H9 (cell line): Measurements from ENCODE around the gene SCP2. TPM values are rescaled to one million over a fixed set of nuclear protein-coding genes. Genes with fewer than 3 reads are reported as not detected.
"Not testable (repeated sequence)": the region's sequence is repeated elsewhere in the genome, so short reads cannot be mapped to it uniquely, and the experiment has no call there.

Experiments
- DNase-seq: peaks from one replicate; pipeline ENCODE4 v3.0.0-alpha.2; 2017
- H2AFZ ChIP-seq: one replicate; pipeline ENCODE4 v1.6.1; 2013; ENCODE audit warnings: mild to moderate bottlenecking, low read length, control low read depth, moderate library complexity
- H2AK5ac ChIP-seq: 2 replicates; pipeline ENCODE4 v1.6.1; 2013; ENCODE audit warnings: low read length, control low read depth, mixed read lengths; ENCODE audit not compliant: insufficient read length
- H2BK120ac ChIP-seq: one replicate; pipeline ENCODE4 v1.6.1; 2013; ENCODE audit warnings: low read depth, mild to moderate bottlenecking, low read length, control low read depth, inconsistent platforms; ENCODE audit not compliant: poor library complexity, severe bottlenecking
- H2BK12ac ChIP-seq: 2 replicates; pipeline ENCODE4 v1.6.1; 2013; ENCODE audit warnings: low read length, control low read depth, mixed read lengths, low read depth; ENCODE audit not compliant: insufficient read length
- H2BK15ac ChIP-seq: 2 replicates; pipeline ENCODE4 v1.6.1; 2013; ENCODE audit warnings: low read depth, low read length, control low read depth
- H2BK20ac ChIP-seq: one replicate; pipeline ENCODE4 v1.6.1; 2013; ENCODE audit warnings: low read depth, mild to moderate bottlenecking, low read length, control low read depth, inconsistent platforms; ENCODE audit not compliant: poor library complexity, severe bottlenecking
- H2BK5ac ChIP-seq: 2 replicates; pipeline ENCODE4 v1.6.1; 2013; ENCODE audit warnings: low read length, control low read depth, mixed read lengths; ENCODE audit not compliant: insufficient read length
- H3K14ac ChIP-seq: 2 replicates; pipeline ENCODE4 v1.6.1; 2013; ENCODE audit warnings: low read length, control low read depth; ENCODE audit not compliant: insufficient read depth
- H3K18ac ChIP-seq: 2 replicates; pipeline ENCODE4 v1.6.1; 2013; ENCODE audit warnings: low read depth, mild to moderate bottlenecking, mixed read lengths, low read length, control low read depth; ENCODE audit not compliant: insufficient read length
- H3K23ac ChIP-seq: 2 replicates; pipeline ENCODE4 v1.6.1; 2013; ENCODE audit warnings: low read length, control low read depth, mixed read lengths, low read depth; ENCODE audit not compliant: insufficient read length
- H3K23me2 ChIP-seq: 2 replicates; pipeline ENCODE4 v1.6.1; 2013; ENCODE audit warnings: low read depth, mild to moderate bottlenecking, mixed read lengths, low read length, control low read depth; ENCODE audit not compliant: insufficient read length, poor library complexity, severe bottlenecking
- H3K27ac ChIP-seq: 2 replicates; pipeline ENCODE4 v1.5.1; 2013; ENCODE audit warnings: low read length, control low read depth, mixed read lengths, low read depth; ENCODE audit not compliant: insufficient read length
- H3K27me3 ChIP-seq: 2 replicates; pipeline ENCODE4 v1.6.1; 2013; ENCODE audit warnings: low read length, control low read depth, inconsistent platforms; ENCODE audit not compliant: insufficient read depth
- H3K4ac ChIP-seq: 2 replicates; pipeline ENCODE4 v1.6.1; 2013; ENCODE audit warnings: low read depth, mild to moderate bottlenecking, control low read depth, inconsistent platforms, low read length, moderate library complexity
- H3K4me1 ChIP-seq: 2 replicates; pipeline ENCODE4 v1.6.1; 2013; ENCODE audit warnings: low read length, control low read depth, inconsistent platforms; ENCODE audit not compliant: insufficient read depth
- H3K4me2 ChIP-seq: 2 replicates; pipeline ENCODE4 v1.6.1; 2013; ENCODE audit warnings: low read length, control low read depth, mixed read lengths; ENCODE audit not compliant: insufficient read length, insufficient read depth
- H3K56ac ChIP-seq: 2 replicates; pipeline ENCODE4 v1.6.1; 2013; ENCODE audit warnings: low read depth, mild to moderate bottlenecking, mixed read lengths, low read length, control low read depth; ENCODE audit not compliant: insufficient read length
- H3K79me1 ChIP-seq: 2 replicates; pipeline ENCODE4 v1.6.1; 2013; ENCODE audit warnings: low read depth, mild to moderate bottlenecking, moderate library complexity, low read length, control low read depth, inconsistent platforms; ENCODE audit not compliant: insufficient read depth, poor library complexity, severe bottlenecking
- H3K79me2 ChIP-seq: 2 replicates; pipeline ENCODE4 v1.6.1; 2013; ENCODE audit warnings: low read length, control low read depth, inconsistent platforms; ENCODE audit not compliant: insufficient read depth
- H3K9ac ChIP-seq: 2 replicates; pipeline ENCODE4 v1.6.1; 2013; ENCODE audit warnings: low read length, control low read depth, mixed read lengths; ENCODE audit not compliant: insufficient read length; ENCODE audit errors: extremely low read depth
- H3K9me3 ChIP-seq: one replicate; pipeline ENCODE4 v1.6.1; 2013; ENCODE audit warnings: low read depth, low read length, inconsistent platforms; ENCODE audit not compliant: control insufficient read depth
- H3T11ph ChIP-seq: one replicate; pipeline ENCODE4 v1.6.1; 2013; ENCODE audit warnings: mild to moderate bottlenecking, low read length, control low read depth, inconsistent platforms
- H4K20me1 ChIP-seq: one replicate; pipeline ENCODE4 v1.6.1; 2013; ENCODE audit not compliant: control insufficient read depth, insufficient read length, insufficient read depth
- H4K5ac ChIP-seq: 2 replicates; pipeline ENCODE4 v1.6.1; 2013; ENCODE audit warnings: low read depth, mild to moderate bottlenecking, mixed read lengths, low read length, control low read depth; ENCODE audit not compliant: insufficient read length
- H4K8ac ChIP-seq: replicated peaks from 2 replicates; pipeline ENCODE4 v1.6.1; 2013; ENCODE audit warnings: low read length, control low read depth, mixed read lengths, low read depth; ENCODE audit not compliant: insufficient read length
- H4K91ac ChIP-seq: 2 replicates; pipeline ENCODE4 v1.6.1; 2013; ENCODE audit warnings: low read depth, mild to moderate bottlenecking, moderate library complexity, mixed read lengths, low read length, control low read depth; ENCODE audit not compliant: insufficient read length
- H3K27ac Mint-ChIP-seq, 3 experiments: 2 replicates in 2 of 3; 3 replicates in 1 of 3; pipeline ENCODE4 v1.8.0; 2020 to 2021; ENCODE audit warnings: mixed read lengths in 3 of 3, mild to moderate bottlenecking in 1 of 3, moderate library complexity in 1 of 3
- H3K27me3 Mint-ChIP-seq: 2 replicates; pipeline ENCODE4 v1.8.0; 2021; ENCODE audit warnings: low read depth, mild to moderate bottlenecking, moderate library complexity, mixed read lengths
- H3K36me3 Mint-ChIP-seq, 3 experiments: 2 replicates in 2 of 3; 3 replicates in 1 of 3; pipeline ENCODE4 v1.8.0; 2020 to 2021; ENCODE audit warnings: low read depth in 3 of 3, mixed read lengths in 3 of 3; ENCODE audit not compliant: insufficient read depth in 1 of 3
- H3K4me1 Mint-ChIP-seq, 2 experiments: 2 replicates each; pipeline ENCODE4 v1.8.0; 2020; ENCODE audit warnings: mixed read lengths in 2 of 2
- H3K4me3 Mint-ChIP-seq, 2 experiments: 2 replicates in 1 of 2; 3 replicates in 1 of 2; pipeline ENCODE4 v1.8.0; 2020 to 2021; ENCODE audit warnings: mild to moderate bottlenecking in 2 of 2, mixed read lengths in 2 of 2, moderate library complexity in 1 of 2
- H3K9me3 Mint-ChIP-seq, 2 experiments: 2 replicates in 1 of 2; 3 replicates in 1 of 2; pipeline ENCODE4 v1.8.0; 2020; ENCODE audit warnings: mild to moderate bottlenecking in 2 of 2, mixed read lengths in 2 of 2, moderate library complexity in 1 of 2
- CTCF ChIP-seq: fragments of 200-600 bp; sonication (generic); conservative IDR thresholded peaks from 3 replicates; pipeline ENCODE4 v1.8.0; 2021; ENCODE audit warnings: antibody characterized with exemption, mild to moderate bottlenecking
- WGBS: extraction: QIAGEN DNeasy Blood & Tissue Kit; methylation state at CpG from one replicate; pipeline ENCODE4 v1.1.7; 2013; ENCODE audit warnings: missing lambda C conversion rate, low lambda C conversion rate, mixed read lengths; ENCODE audit not compliant: insufficient read length; ENCODE audit errors: extremely low coverage; 5-methylcytosine and 5-hydroxymethylcytosine counted together
- total RNA-seq: library from RNA; stranded (reverse); gene quantifications from 2 replicates; pipeline ENCODE4 v1.2.1, GENCODE V29; 2021

SCP2 gene
- total RNA-seq, 1 experiment from 2014 or later: 48.8 TPM

GRCh38 chr1:52967666-52968065 is 40.6 kb downstream of the SCP2 start:
- H2AK5ac ChIP-seq: no peak overlapping the region
- Mint-ChIP-seq H3K27ac (no peak overlapping the region), H3K4me3 (no peak overlapping the region), H3K27me3 (no peaks in the 10 kb centered on the region), H3K36me3 (no peaks in the 10 kb centered on the region), H3K9me3 (no peaks in the 10 kb centered on the region), H3K4me1 (peaks cover 0 to 3% of the 10 kb centered on the region in 2 experiments; a peak in 1 of 4 replicates)
- no peak overlapping the region for H2AFZ ChIP-seq
- H3K27me3 ChIP-seq: no peaks in the 10 kb centered on the region
- H2BK20ac ChIP-seq: no peak overlapping the region
- no peak overlapping the region for H4K91ac ChIP-seq
- no peaks in the 10 kb centered on the region for H3K4me1 ChIP-seq
- H3K4me2 ChIP-seq: no peak overlapping the region
- H3K79me1 ChIP-seq: no peaks in the 10 kb centered on the region
- H3K9me3 ChIP-seq: no peaks in the 10 kb centered on the region
- no peaks in the 10 kb centered on the region for H4K20me1 ChIP-seq
- no CpG with 5 or more reads among the region's 3 CpGs for WGBS
- H3K18ac ChIP-seq: no peak overlapping the region
- no peak for DNase-seq
- H4K5ac ChIP-seq: no peak overlapping the region
- H3T11ph ChIP-seq: no peak overlapping the region
- no peak for TF ChIP-seq CTCF
- no peak overlapping the region for H3K4ac ChIP-seq
- no peaks in the 10 kb centered on the region for H3K79me2 ChIP-seq
- no peaks in the 10 kb centered on the region for H3K23me2 ChIP-seq
- no peak overlapping the region for H2BK5ac ChIP-seq
- no peak overlapping the region for H3K56ac ChIP-seq
- no peak overlapping the region for H2BK120ac ChIP-seq
- H3K27ac ChIP-seq: no peak overlapping the region
- no peak overlapping the region for H3K9ac ChIP-seq
- H4K8ac ChIP-seq: no peak overlapping the region
- no peak overlapping the region for H2BK15ac ChIP-seq
- H3K23ac ChIP-seq: no peak overlapping the region
- no peak overlapping the region for H2BK12ac ChIP-seq
- no peak overlapping the region for H3K14ac ChIP-seq

- H3K4me2 ChIP-seq, H3K9me3 ChIP-seq, H3K4ac ChIP-seq, H3K27me3 Mint-ChIP-seq, DNase-seq, H3K4me1 Mint-ChIP-seq, H3K9me3 Mint-ChIP-seq, H3K36me3 Mint-ChIP-seq, H3K27me3 ChIP-seq, H3K9ac ChIP-seq, H3K79me1 ChIP-seq, H3K27ac Mint-ChIP-seq, H4K8ac ChIP-seq, H2AFZ ChIP-seq, H3K23me2 ChIP-seq, H2BK12ac ChIP-seq, H3K79me2 ChIP-seq, H3T11ph ChIP-seq, H3K4me3 Mint-ChIP-seq, H2BK5ac ChIP-seq, H3K14ac ChIP-seq, H4K91ac ChIP-seq, H2BK15ac ChIP-seq, H2BK20ac ChIP-seq, H3K56ac ChIP-seq, H3K23ac ChIP-seq, H4K20me1 ChIP-seq, H3K4me1 ChIP-seq, H2AK5ac ChIP-seq, H4K5ac ChIP-seq, H3K18ac ChIP-seq, H3K27ac ChIP-seq, H2BK120ac ChIP-seq: not testable (repeated sequence)
- no CpG with 5 or more reads among the region's 2 CpGs for WGBS
These were observed 42.2 kb downstream of the SCP2 start for GRCh38 chr1:52969234-52969633.
